HG03103 (cell line): ENCODE measurements around the gene TTC34.

Source experiments
- ATAC-seq: cut with Tn5 transposase; IDR thresholded peaks from one replicate; pipeline ENCODE4 v1.9.1; 2021; ENCODE audit warnings: low read depth; ENCODE audit not compliant: unreplicated experiment

Gene TTC34

DNA sequence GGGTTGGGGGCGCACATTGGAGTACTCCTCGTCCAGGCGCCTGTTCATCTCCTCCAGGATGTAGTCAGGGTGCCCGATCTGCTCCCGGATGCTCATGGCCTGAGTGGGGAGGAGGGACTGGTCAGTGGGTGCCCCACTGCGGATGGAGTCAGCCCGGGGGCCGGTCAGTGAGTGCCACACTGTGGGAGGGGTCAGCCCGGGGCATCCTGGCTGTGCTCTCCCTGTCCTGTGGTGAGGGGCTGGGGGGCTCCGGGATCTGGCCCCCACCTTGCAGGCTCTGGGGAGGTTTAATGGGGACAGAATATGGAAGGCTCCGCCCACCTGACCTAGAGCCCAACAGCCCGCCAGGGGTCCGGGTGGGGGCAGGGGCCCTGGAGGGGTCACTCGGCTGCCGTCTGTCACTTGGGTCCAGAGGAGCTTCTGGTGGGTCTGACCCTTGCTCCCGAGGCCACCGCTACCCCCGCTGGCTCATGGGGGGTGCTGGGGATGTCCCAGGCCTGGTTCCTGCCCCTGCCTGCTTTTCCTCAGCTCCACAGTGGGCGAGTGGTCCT, 206.2 kb downstream of the TTC34 start:
- no peak for ATAC-seq

DNA sequence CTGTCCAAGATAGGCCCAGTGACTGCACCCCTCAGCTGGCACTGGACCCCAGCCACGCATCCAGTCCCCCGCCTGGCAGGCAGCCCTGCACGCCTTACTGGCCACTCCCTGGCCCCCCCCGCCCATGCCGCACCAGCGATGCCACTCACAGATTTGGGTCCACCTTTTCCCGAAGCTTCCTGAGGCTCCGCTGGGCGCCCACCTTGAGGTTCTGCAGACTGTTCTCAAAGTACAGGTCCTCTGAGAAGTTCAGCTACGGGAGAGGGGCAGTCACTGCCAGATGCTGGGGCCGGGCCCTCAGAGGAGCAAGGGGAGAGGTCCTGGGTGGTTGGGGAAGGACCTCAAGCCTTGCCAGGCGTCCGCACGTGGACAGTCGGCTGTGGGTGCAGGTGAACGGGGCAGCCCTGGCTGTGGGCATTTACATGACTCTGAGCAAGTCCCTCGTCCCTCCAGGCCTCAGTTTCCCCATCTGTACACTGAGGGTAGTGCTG, 206.8 kb downstream of the TTC34 start:
- no peak for ATAC-seq

DNA sequence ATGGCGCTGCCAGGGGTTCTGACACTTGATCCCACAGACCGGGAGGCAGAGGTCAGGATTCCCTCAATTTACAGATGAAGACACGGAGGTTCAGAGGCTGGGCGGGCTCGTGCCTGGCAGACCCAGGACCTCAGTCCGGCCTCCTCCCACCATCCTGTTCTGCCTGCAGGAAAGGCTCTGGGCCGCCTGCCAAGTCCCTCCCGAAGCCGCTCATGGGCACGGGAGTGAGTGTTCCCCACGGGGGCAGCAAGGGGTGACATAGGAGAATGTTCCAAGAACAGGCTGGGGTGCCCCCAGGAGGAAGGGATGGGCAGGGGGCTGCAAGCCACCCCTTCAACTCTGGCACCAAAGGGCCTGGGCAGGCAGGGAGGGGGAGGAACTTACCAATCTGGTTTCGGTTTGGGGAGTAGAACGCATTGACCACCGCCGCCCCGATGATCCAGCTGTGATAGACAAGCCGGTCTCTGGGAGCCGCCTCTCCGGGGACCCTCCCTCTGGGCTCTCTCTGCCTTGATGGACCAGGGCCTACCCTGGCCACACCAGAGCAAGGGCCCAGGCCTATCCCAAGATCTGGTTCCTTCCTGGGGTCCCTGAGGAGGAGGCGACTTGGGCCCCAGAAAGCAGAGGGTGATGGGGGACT, 207.4 kb downstream of the TTC34 start:
- ATAC-seq = no peak

DNA sequence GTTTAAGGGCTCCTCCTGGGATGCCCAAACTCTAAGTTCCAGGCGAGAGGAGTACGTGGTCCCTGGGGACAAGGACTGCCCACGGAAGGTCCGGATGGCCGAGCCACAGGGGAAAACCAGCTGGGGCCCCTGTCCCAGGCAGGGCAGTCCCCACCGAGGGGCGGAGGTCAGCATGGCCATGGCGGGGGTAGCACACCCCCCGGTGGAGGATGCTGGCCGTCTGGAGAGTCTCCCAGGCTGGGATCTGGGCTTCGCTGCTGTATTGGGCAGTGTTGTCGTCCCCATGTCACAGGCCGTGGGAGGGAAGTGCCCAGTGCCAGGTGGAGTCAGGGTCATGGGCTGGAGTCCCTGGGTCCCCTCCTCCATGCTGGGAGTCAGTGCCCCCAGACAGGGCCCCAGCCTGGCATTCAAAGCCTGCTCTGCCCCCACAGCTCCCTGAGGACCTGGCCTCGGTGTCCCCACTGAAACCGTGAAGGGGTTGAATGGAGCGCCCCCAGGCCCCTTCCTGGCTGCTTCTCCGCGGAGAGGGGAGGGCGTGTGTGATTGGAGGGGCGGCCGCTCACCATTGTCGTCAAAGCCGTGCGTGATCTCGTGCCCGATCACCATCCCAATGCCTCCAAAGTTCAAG, 208.1 kb downstream of the TTC34 start:
- ATAC-seq = no peak

DNA sequence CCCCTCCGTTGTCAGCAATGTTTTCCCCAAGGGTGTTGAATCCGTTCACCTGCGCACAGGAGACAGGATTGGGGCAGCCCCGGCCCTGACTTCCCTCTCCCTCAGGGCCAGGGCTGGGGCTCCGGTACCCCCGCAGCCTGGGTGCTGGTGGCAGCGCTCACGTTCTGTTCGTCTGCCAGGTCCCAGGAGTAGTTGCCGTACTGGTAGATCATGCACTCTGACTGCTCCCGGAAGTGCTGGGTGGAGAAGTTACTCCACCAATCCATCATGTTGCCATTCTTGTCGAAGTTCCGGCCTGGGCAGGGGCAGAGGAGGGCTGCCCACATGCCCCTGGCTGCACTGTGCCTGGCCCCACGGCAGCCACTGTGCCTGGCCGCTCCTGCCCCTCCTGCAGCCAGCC, 208.8 kb downstream of the TTC34 start:
- no peak for ATAC-seq

DNA sequence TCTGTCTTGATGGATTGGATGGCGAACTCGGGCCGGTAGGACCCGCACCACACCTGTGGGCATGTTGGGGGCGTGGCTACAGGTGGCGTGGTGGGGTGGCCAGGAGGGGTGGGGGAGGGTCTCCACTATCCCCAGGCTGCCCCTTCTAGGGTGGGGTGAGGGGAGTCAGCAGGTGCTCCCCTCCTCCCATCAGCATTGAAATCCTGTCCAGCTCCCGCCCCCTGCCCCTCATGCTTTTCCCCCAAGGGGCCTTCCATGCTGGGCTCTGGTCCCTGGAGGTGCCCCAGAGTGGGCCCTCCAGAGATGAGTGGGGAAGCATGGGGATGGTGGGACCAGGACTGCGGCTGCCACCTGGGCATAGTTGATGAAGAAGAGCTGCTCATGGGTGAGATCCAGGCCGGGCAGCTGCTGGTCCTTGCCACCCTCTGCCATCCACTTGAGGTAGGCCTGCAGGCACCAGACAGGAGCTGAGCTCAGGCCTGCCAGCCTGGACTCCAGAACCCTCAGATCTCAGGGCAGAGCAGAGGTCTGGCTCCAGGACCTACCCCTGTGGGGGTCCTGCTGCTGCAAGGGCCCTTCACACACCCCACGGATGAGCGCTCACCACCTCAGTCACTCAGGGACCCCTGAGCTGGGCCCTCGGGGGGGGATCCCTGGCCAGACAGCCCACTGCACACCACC, 209.8 kb downstream of the TTC34 start:
- ATAC-seq = no peak

DNA sequence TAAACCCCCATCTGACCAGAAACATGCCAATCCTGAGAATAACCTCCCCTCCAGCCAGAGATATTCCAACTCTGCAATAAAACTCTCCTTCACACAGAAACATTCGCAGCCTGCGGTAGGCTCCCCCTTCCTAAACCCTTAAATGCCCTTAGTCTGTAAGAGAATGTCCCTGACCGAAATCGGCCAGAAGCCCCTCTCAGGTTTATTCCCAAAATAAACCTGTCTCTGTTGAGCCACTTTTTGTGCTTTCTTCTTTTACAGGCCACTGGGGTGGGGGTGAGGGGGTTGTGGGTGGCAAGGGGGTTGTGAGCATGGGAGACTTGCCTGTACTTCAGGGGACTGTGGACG, 210.3 kb downstream of the TTC34 start:
- no peak for ATAC-seq

DNA sequence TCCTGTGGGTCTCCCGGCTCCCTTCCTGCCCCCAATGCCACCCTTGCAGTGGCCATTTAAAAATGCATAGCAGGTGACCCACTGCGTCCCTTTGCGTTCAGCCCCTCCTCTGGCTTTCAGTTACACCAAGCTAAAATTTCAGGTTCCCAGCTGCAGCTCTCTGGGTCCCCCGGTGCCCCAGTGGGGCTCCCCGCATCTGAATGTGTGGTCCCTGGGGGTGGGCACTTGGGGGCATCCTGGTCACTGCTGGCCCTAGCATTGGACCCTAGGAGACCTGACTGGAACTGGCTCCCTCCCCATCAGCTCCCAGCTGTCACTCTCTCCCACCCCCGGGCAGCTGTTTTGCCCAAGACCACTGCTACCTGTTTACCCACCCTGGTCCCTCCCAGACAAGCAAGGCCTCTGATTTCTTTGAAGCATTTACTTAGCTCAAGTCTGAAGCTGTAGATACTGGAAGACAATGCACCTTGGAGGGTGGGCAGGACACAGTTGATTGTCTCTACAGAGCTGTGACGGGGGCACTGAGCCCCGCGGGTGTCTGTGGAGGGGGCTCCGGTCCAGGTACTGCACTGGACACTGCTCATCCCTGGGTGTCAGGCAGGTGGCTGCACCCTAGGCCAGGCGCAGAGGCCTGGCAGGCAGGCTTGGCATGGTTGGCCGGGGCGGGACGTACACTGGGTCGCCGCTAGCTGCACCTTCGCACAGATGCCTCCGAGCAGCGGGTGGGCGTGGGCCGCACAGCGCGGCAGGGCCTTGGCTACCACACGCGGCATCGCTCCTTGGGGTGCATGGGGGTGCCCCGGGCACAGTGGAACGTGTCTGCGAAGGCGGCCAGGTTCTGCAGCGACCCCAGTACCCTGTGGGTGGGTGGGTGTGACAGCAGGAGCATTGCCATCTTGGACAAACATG, 211.0 kb downstream of the TTC34 start:
- ATAC-seq = no peak

DNA sequence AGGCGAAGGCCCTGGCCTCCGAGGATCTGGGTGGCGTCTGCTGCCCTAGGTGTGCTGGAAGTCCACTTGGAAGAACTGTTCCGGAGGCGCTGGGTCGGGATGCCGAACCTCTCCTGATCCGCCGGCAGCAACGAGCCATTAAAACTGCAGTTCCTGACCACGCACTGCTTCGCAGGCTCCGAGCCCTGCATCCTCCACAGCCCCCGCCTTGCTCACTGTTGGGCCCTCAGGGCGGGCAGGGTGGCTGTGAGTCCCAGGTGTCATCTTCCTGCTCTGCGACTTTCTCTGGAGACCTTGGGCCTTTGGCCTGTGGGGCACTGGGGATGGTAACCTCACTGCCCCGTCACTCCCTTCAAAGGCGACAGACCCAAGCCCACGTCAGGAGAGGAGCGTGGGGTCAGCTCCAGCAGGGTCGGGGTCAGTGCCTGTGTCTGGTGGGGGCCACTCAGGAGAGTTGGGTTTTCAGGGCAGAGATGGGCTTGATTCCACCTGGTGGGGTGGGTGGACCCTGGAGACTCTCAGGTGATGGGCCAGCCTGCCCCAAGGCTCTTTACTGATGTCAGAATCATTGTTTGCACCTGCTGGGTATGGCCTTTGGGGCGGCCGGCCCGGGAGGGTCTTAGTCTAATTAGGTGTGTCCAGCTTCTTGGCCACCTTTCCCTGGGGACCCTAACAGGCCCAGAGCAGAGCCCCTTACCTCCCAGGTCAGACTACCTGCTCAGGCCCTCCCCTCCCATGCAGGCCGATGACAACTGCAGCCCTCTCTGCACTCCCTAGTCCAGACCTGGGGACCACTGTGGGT, 211.9 kb downstream of the TTC34 start:
- no peak for ATAC-seq

DNA sequence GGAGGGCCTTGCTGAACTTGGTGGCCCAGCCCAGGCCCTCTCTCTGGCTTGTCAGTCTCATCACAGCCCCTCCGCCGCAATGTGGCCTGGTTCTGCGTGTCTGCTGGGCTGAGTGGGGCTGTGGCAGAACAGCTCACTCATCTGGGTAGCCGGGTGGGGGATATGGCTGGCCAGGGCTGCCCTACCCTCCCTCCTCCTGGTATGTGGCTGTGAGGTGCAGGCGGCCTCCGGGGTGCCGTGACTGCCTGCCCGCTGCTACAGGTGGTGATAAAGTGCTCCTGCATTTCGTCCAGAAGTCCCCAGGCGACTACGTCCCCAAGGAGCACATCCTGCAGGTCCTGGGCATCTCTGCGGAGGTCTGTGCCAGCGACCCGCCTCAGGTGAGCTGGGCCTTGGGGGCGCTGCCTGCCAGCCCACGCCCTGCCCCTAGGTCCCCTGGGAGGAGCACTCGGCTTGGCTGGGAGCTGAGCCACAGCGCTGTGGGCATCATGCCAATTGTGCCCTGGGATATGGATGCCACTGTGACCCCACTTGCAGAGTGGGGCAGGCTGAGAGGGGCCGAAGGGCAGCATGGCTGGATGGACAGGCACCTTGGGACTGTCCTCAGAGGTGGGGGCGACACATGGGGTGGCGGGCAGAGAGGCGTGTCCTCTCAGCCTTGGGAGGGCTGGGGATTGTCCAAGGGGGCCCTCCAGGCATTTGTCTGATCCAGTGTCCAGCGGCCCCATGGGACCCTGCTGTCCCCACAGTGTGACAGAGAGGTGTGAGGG, 212.6 kb downstream of the TTC34 start:
- no peak for ATAC-seq

DNA sequence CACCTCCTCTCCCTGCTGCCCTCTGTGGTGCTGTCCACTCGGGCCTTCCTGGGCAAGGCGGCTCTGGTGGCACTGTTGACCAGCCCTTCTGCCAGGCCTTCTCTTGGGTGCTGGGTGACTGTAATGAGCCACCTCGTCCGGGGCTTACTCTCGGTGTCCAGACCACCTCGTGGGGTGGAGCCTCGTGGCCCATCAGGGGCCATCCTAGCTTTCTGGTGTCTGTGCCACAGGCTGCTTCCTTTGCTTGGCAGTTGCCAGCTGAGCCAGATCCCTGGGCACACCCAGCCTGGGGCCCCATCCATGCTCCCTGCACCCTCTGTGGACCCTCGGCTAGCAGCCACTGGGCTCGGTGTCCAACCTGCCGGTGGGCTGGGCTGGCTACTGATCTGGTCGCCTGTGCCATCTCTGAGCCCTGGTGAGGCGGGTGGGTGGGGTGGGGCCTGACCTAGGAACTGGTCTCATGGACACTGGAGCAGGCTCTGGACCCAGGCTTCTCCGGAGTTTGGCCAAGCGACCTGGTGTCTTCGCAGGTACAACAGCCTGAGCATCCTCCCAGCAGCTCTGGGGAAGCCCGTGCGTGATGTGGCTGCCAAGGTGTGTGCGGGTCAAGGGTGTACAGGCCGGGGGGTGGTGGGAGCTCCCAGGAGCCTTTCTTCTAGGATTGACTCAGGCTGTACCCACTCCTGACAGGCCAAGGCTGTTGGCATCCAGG, 213.5 kb downstream of the TTC34 start:
- ATAC-seq = no peak

DNA sequence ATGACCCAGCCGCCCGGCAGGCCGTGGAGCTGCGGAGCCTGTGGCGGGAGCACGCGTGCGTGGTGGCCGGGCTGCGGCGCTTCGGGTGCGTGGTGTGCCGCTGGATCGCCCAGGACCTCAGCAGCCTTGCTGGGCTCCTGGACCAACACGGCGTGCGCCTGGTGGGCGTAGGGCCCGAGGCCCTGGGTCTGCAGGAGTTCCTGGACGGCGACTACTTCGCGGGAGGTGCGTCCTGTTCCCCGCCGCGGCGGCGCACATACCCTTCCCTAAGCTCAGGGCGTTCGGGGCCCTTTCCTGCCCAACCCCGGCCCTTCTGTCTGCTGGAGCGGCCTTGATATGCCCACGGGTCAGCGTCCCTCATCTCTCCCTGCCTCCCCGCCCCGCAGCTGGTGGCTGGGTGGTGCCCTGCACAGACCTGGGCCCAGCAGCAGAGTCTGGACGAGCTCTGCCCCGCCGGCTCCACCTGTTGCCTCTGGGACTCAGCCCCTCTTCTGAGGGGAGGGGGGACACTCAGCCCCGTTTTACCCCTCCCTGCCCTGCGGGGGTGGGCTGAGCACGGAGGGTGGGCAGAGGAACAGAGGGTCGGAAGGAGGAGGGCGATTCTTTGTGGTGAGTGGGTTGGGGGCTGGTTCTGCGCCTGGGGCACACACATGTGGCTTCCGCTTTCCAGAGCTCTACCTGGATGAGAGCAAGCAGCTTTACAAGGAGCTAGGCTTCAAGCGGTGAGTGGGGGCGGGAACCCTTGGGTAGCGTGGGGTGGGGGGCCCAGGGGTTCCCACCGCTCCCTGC, 214.2 kb downstream of the TTC34 start:
- peak; percentile 1 for ATAC-seq

DNA sequence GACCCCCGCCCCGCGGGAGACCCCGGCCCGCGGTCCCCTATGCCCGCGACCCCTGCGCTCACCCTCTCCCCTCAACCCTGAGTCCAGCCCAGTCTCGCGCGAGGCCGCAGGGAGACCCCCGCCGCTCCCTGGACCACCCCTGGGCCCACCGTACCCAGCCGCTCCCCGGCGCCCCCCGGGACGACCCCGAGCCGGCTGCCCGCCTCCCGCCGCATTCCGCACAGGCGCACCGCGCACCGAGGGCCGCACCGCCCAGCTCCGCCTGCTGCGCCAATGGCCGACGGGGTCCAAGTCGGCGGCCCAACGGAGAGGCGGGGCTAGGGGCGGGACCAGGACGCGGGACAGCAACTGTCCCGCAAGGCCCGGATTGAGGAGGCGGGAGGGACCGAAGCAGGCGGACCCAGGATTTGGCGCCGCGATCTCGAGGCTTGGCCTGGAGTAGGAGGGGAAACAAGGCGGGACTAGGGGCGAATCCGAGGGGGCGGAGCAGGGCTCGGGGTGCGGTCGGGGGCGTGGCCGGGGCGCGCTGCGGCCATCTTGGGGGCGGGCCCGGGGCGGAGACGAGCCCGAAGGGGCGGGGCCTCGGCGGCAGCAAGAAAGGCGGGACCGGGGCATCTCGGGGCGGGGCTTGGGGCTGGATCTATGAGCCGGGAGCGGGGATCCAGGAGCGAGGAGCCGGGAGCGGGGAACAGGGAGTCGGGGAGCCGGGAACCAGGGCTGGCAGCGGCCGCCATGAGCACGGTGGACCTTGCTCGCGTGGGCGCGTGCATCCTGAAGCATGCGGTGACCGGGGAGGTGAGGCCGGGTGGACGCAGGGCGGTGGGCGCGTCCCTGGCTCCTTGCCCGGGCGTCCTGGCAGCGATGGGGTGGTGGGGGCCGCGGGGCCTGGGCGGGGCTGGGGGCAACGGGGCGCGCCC, 215.1 kb downstream of the TTC34 start, which contains the start of gene PRXL2B:
TSS of gene PRXL2B (plus strand) at position 624 of the 917 bp plus-strand sequence. CDS start at position 733, 109 bp downstream.
- peak; percentile 56 for ATAC-seq
